Prostate gland (tissue), 2 donors: ENCODE data around the gene ARHGAP21.

ENCODE experiments used
- CTCF ChIP-seq, 4 experiments: fragments of 200-600 bp in 2 of 4; fragments of 450-650 bp in 2 of 4; sonication (generic) in 2 of 4; IDR thresholded peaks; 1 replicate in 3 of 4; 2 replicates in 1 of 4; pipeline ENCODE4 v1.5.1; 2016 to 2019; ENCODE audit warnings: antibody characterized with exemption in 4 of 4, mild to moderate bottlenecking in 2 of 4, moderate library complexity in 2 of 4
- POLR2A ChIP-seq: fragments of 450-650 bp; IDR thresholded peaks from one replicate; pipeline ENCODE4 v1.6.1; 2016; ENCODE audit warnings: antibody characterized with exemption, mild to moderate bottlenecking
- POLR2AphosphoS5 ChIP-seq: sonication (generic); formaldehyde crosslinking; IDR thresholded peaks from one replicate; pipeline ENCODE4 v1.6.1; 2017; ENCODE audit warnings: antibody characterized with exemption

GRCh38 chr10:24750695-24751094 lies 27.0 kb upstream of the ARHGAP21 start:
- TF ChIP-seq CTCF (IDR thresholded peaks at IDR 0.05) (no peak), POLR2A (no peak), POLR2AphosphoS5 (no peak)
